Measurements from ENCODE around the gene SPG11.

Gene SPG11

DNA sequence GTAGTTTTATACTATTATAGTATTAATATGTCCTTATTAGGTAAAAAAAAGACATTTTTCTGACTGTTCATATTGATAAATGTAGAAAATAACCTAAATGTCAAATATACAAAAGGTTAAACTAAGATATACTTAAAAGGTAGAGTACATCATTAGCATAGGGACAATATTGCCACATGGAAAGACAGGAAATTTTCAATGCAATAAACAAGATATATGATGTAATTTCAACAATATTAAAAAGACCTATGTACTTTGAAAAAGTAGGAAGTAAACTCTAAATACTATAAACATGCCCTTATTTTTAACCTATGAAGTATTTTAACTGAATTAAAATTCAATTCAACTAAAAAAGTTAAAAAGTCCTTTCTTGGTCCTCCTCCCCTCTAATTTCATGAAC is 1.9 kb downstream of the SPG11 start:
- H3K4me2 ChIP-seq (ENCODE audit: insufficient read depth, low read length, poor library complexity, severe bottlenecking): no peak overlapping the region
- H3K36me3 ChIP-seq (replicated peaks in 1 of 2; ENCODE audit: control insufficient read depth in 2 of 2, insufficient read depth in 2 of 2, low read length in 2 of 2): peaks cover 2 to 38% of the 10 kb centered on the region in 2 donors
- H3K27me3 ChIP-seq (ENCODE audit: control insufficient read depth in 3 of 3, insufficient read depth in 3 of 3, low read depth in 1 of 3, low read length in 3 of 3): peaks cover 0 to 5% (median 0%) of the 10 kb centered on the region in 3 experiments
- no peak for DNase-seq (ENCODE audit: low spot score)
- H3K14ac ChIP-seq (ENCODE audit: low read length): no peak overlapping the region
- no peaks in the 10 kb centered on the region for H3K9me3 ChIP-seq (replicated peaks in 1 of 2; ENCODE audit: control insufficient read depth in 2 of 2, insufficient read depth in 1 of 2, low read depth in 1 of 2, low read length in 2 of 2)
- H3K9ac ChIP-seq (ENCODE audit: low read depth, low read length, poor library complexity): no peak overlapping the region
- peaks cover 2% of the 10 kb centered on the region for H3K79me1 ChIP-seq (ENCODE audit: low read depth, low read length)
- H2BK12ac ChIP-seq (ENCODE audit: low read length): no peak overlapping the region
- peak overlapping the region in 1 of 2 donors; percentile 86 for H3K4me3 ChIP-seq (ENCODE audit: low read length in 2 of 2)
- peaks cover 1 to 5% of the 10 kb centered on the region in 2 donors for H3K4me1 ChIP-seq (ENCODE audit: control insufficient read depth in 2 of 2, insufficient read depth in 1 of 2, low read depth in 1 of 2, low read length in 2 of 2)
- H4K91ac ChIP-seq (ENCODE audit: low read depth, low read length, poor library complexity): no peak overlapping the region
- no peak overlapping the region for H3K4ac ChIP-seq (ENCODE audit: low read length)
- no peak overlapping the region for H2BK5ac ChIP-seq (ENCODE audit: low read length)
- no peak overlapping the region for H3K18ac ChIP-seq (ENCODE audit: low read length)
- H3K23ac ChIP-seq (ENCODE audit: low read depth, low read length, poor library complexity): no peak overlapping the region
- H2AK5ac ChIP-seq (ENCODE audit: low read depth, low read length): no peak overlapping the region
- no peak overlapping the region for H3K27ac ChIP-seq (replicated peaks; ENCODE audit: low read length)
- no peak overlapping the region for H4K8ac ChIP-seq (ENCODE audit: low read depth, low read length)
- H2BK15ac ChIP-seq (ENCODE audit: low read length): no peak overlapping the region
- no peak overlapping the region for H2BK120ac ChIP-seq (ENCODE audit: low read depth, low read length)
- H2AFZ ChIP-seq (ENCODE audit: low read length): no peak overlapping the region

DNA sequence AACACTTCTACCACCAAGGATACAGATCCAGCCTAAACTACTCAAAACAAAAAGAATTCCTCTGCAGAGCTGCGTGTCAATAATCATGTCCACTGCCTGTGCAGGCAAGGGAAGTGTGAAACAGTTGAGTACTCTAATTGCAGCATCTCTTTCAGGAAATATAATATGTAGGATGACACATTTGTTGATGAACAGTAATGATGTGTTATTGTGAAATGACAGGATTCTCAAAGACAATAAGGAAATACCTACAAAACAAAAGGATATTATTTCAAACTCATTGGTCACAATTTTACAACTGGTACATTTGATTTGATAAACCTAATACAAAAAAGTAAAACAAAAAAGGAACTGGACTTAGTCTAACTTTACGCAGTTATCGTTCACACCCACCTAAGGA is 4.4 kb downstream of the SPG11 start:
- no peak for DNase-seq (ENCODE audit: low spot score)
- H3K9me3 ChIP-seq (replicated peaks in 1 of 2; ENCODE audit: control insufficient read depth in 2 of 2, insufficient read depth in 1 of 2, low read depth in 1 of 2, low read length in 2 of 2): no peaks in the 10 kb centered on the region
- no peak overlapping the region for H3K27ac ChIP-seq (replicated peaks; ENCODE audit: low read length)
- no peak overlapping the region for H3K23ac ChIP-seq (ENCODE audit: low read depth, low read length, poor library complexity)
- no peak overlapping the region for H2AK5ac ChIP-seq (ENCODE audit: low read depth, low read length)
- no peak overlapping the region for H3K4me3 ChIP-seq (ENCODE audit: low read length in 2 of 2)
- H2BK12ac ChIP-seq (ENCODE audit: low read length): no peak overlapping the region
- H2BK120ac ChIP-seq (ENCODE audit: low read depth, low read length): no peak overlapping the region
- no peak overlapping the region for H3K14ac ChIP-seq (ENCODE audit: low read length)
- no peak overlapping the region for H4K91ac ChIP-seq (ENCODE audit: low read depth, low read length, poor library complexity)
- H3K4ac ChIP-seq (ENCODE audit: low read length): no peak overlapping the region
- H2AFZ ChIP-seq (ENCODE audit: low read length): no peak overlapping the region
- no peak overlapping the region for H3K18ac ChIP-seq (ENCODE audit: low read length)
- peaks cover 2% of the 10 kb centered on the region for H3K79me1 ChIP-seq (ENCODE audit: low read depth, low read length)
- H3K4me2 ChIP-seq (ENCODE audit: insufficient read depth, low read length, poor library complexity, severe bottlenecking): no peak overlapping the region
- no peak overlapping the region for H3K9ac ChIP-seq (ENCODE audit: low read depth, low read length, poor library complexity)
- no peak overlapping the region for H2BK15ac ChIP-seq (ENCODE audit: low read length)
- no peak overlapping the region for H2BK5ac ChIP-seq (ENCODE audit: low read length)
- WGBS, 2 donors (ENCODE audit: extremely low coverage in 2 of 2, insufficient read length in 2 of 2, insufficient replicate concordance in 1 of 2): no CpG with 5 or more reads among the region's 3 CpGs
- peaks cover 1 to 5% of the 10 kb centered on the region in 2 donors for H3K4me1 ChIP-seq (ENCODE audit: control insufficient read depth in 2 of 2, insufficient read depth in 1 of 2, low read depth in 1 of 2, low read length in 2 of 2)
- no peak overlapping the region for H4K8ac ChIP-seq (ENCODE audit: low read depth, low read length)
- no peaks in the 10 kb centered on the region for H3K27me3 ChIP-seq (ENCODE audit: control insufficient read depth in 3 of 3, insufficient read depth in 3 of 3, low read depth in 1 of 3, low read length in 3 of 3)
- H3K36me3 ChIP-seq (replicated peaks in 1 of 2; ENCODE audit: control insufficient read depth in 2 of 2, insufficient read depth in 2 of 2, low read length in 2 of 2): peaks cover 5 to 61% of the 10 kb centered on the region in 2 donors

DNA sequence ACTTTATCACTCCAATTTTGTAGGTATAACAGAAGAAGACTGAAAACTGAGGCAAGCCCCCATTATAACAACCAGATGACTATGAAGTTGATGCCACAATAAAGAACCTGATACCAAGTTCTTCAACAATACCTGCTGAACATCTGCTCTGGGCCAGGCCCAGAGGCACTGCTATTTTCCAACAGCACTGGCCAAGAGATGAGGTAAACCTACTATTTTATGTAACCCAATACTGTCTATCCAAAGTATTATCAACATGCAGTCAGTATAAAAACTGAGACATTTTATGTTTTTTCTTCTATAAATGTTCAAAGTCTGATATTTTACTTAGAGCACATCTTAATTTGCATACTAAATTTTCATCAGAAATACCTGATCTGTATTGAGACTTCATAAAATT is 6.1 kb downstream of the SPG11 start:
- H3K4ac ChIP-seq (ENCODE audit: low read length): no peak overlapping the region
- no peak overlapping the region for H3K14ac ChIP-seq (ENCODE audit: low read length)
- H2BK120ac ChIP-seq (ENCODE audit: low read depth, low read length): no peak overlapping the region
- no peak overlapping the region for H4K8ac ChIP-seq (ENCODE audit: low read depth, low read length)
- no peak overlapping the region for H2AFZ ChIP-seq (ENCODE audit: low read length)
- no peaks in the 10 kb centered on the region for H3K27me3 ChIP-seq (ENCODE audit: control insufficient read depth in 3 of 3, insufficient read depth in 3 of 3, low read depth in 1 of 3, low read length in 3 of 3)
- no peak overlapping the region for H3K18ac ChIP-seq (ENCODE audit: low read length)
- H3K4me1 ChIP-seq (ENCODE audit: control insufficient read depth in 2 of 2, insufficient read depth in 1 of 2, low read depth in 1 of 2, low read length in 2 of 2): peaks cover 0 to 2% of the 10 kb centered on the region in 2 donors
- no peak overlapping the region for H3K27ac ChIP-seq (replicated peaks; ENCODE audit: low read length)
- no peak overlapping the region for H3K23ac ChIP-seq (ENCODE audit: low read depth, low read length, poor library complexity)
- H3K79me1 ChIP-seq (ENCODE audit: low read depth, low read length): peaks cover 1% of the 10 kb centered on the region
- no peak overlapping the region for H2BK12ac ChIP-seq (ENCODE audit: low read length)
- DNase-seq (ENCODE audit: low spot score): no peak
- H4K91ac ChIP-seq (ENCODE audit: low read depth, low read length, poor library complexity): no peak overlapping the region
- no peak overlapping the region for H3K4me3 ChIP-seq (ENCODE audit: low read length in 2 of 2)
- no peak overlapping the region for H3K4me2 ChIP-seq (ENCODE audit: insufficient read depth, low read length, poor library complexity, severe bottlenecking)
- no peaks in the 10 kb centered on the region for H3K9me3 ChIP-seq (replicated peaks in 1 of 2; ENCODE audit: control insufficient read depth in 2 of 2, insufficient read depth in 1 of 2, low read depth in 1 of 2, low read length in 2 of 2)
- peaks cover 5 to 77% of the 10 kb centered on the region in 2 donors for H3K36me3 ChIP-seq (replicated peaks in 1 of 2; ENCODE audit: control insufficient read depth in 2 of 2, insufficient read depth in 2 of 2, low read length in 2 of 2)
- H2BK5ac ChIP-seq (ENCODE audit: low read length): no peak overlapping the region
- H3K9ac ChIP-seq (ENCODE audit: low read depth, low read length, poor library complexity): no peak overlapping the region
- H2BK15ac ChIP-seq (ENCODE audit: low read length): no peak overlapping the region
- no peak overlapping the region for H2AK5ac ChIP-seq (ENCODE audit: low read depth, low read length)

DNA sequence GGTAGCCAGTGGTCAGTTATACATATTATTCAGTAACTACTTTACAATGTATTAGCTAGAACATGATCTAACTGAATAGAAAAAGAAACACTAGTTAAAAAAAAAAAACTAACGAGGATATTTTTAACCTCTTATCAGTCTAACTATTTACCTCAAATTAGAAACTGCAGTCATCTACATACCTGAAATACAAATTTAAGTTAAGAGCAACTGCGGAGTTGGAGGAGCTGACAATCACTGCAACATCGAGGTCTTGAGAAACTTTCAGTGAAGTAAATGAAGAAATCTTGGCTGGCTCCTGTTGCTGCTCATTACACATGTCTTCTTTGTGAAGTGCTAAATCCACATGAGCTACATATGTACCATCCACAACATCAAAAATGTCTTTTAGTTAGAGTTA is 6.5 kb downstream of the SPG11 start:
- Histone ChIP-seq H2BK5ac (ENCODE audit: low read length) (no peak overlapping the region), H2BK120ac (ENCODE audit: low read depth, low read length) (no peak overlapping the region), H3K14ac (ENCODE audit: low read length) (no peak overlapping the region), H3K27me3 (ENCODE audit: control insufficient read depth in 3 of 3, insufficient read depth in 3 of 3, low read depth in 1 of 3, low read length in 3 of 3) (no peaks in the 10 kb centered on the region), H3K36me3 (replicated peaks in 1 of 2; ENCODE audit: control insufficient read depth in 2 of 2, insufficient read depth in 2 of 2, low read length in 2 of 2) (peaks cover 5 to 81% of the 10 kb centered on the region in 2 donors), H3K4ac (ENCODE audit: low read length) (no peak overlapping the region), H3K23ac (ENCODE audit: low read depth, low read length, poor library complexity) (no peak overlapping the region), H3K4me3 (ENCODE audit: low read length in 2 of 2) (no peak overlapping the region), H2BK12ac (ENCODE audit: low read length) (no peak overlapping the region), H2BK15ac (ENCODE audit: low read length) (no peak overlapping the region), H4K8ac (ENCODE audit: low read depth, low read length) (no peak overlapping the region), H3K79me1 (ENCODE audit: low read depth, low read length) (no peaks in the 10 kb centered on the region), H2AK5ac (ENCODE audit: low read depth, low read length) (no peak overlapping the region), H3K9me3 (replicated peaks in 1 of 2; ENCODE audit: control insufficient read depth in 2 of 2, insufficient read depth in 1 of 2, low read depth in 1 of 2, low read length in 2 of 2) (no peaks in the 10 kb centered on the region), H2AFZ (ENCODE audit: low read length) (no peak overlapping the region), H3K27ac (replicated peaks; ENCODE audit: low read length) (no peak overlapping the region), H3K9ac (ENCODE audit: low read depth, low read length, poor library complexity) (no peak overlapping the region), H3K4me1 (ENCODE audit: control insufficient read depth in 2 of 2, insufficient read depth in 1 of 2, low read depth in 1 of 2, low read length in 2 of 2) (no peaks in the 10 kb centered on the region), H3K18ac (ENCODE audit: low read length) (no peak overlapping the region), H3K4me2 (ENCODE audit: insufficient read depth, low read length, poor library complexity, severe bottlenecking) (no peak overlapping the region), H4K91ac (ENCODE audit: low read depth, low read length, poor library complexity) (no peak overlapping the region)
- WGBS, 2 donors (ENCODE audit: extremely low coverage in 2 of 2, insufficient read length in 2 of 2, insufficient replicate concordance in 1 of 2): no CpG with 5 or more reads among the region's 3 CpGs
- DNase-seq (ENCODE audit: low spot score): no peak
